Loucy (cell line): Measurements from ENCODE around the gene ASXL3.

ENCODE experiments used
- EZH2phosphoT487 ChIP-seq: fragments of 200-600 bp; IDR thresholded peaks from 2 replicates; pipeline ENCODE4 v1.6.1; 2018; ENCODE audit warnings: antibody characterized with exemption, mild to moderate bottlenecking, moderate library complexity, borderline replicate concordance
- TF ChIP-seq, protein P1 (sequence below): fragments of 200-600 bp; sonication (generic); conservative IDR thresholded peaks from 2 replicates; pipeline ENCODE4 v1.5.1; 2014; ENCODE audit warnings: mild to moderate bottlenecking, antibody characterized with exemption, low read length

DNA sequence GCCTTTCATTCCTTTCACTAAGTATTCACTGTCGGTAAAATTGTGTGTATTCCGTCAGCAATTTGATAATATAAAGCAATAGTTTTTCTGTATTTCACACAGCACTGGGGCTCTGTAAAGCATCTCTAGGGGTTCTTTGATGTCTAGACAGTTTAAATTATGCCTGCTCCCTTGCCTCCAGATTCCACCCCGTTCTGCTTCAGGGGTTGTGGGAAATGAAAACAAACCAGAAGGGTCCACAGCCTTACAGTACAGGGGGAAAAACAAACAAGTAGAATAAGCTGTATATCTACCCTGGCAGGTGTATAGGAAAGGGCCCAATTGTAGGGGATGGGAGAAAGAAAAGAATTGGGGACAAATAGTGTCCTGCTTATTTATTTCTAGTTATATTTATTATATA lies 63.1 kb downstream of the ASXL3 start:
- TF ChIP-seq, protein P1, sequence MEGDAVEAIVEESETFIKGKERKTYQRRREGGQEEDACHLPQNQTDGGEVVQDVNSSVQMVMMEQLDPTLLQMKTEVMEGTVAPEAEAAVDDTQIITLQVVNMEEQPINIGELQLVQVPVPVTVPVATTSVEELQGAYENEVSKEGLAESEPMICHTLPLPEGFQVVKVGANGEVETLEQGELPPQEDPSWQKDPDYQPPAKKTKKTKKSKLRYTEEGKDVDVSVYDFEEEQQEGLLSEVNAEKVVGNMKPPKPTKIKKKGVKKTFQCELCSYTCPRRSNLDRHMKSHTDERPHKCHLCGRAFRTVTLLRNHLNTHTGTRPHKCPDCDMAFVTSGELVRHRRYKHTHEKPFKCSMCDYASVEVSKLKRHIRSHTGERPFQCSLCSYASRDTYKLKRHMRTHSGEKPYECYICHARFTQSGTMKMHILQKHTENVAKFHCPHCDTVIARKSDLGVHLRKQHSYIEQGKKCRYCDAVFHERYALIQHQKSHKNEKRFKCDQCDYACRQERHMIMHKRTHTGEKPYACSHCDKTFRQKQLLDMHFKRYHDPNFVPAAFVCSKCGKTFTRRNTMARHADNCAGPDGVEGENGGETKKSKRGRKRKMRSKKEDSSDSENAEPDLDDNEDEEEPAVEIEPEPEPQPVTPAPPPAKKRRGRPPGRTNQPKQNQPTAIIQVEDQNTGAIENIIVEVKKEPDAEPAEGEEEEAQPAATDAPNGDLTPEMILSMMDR = no peak
- TF ChIP-seq EZH2phosphoT487 = no peak
